HEK293T (cell line): Measurements from ENCODE around the gene PPIL6.

Experiments used
- ARNT ChIP-seq: fragments of 450-650 bp; IDR thresholded peaks from 2 replicates; pipeline ENCODE4 v1.6.1; 2017; ENCODE audit warnings: mild to moderate bottlenecking
- BHLHE40 ChIP-seq: fragments of 450-650 bp; IDR thresholded peaks from 2 replicates; pipeline ENCODE4 v1.6.1; 2016; ENCODE audit warnings: mild to moderate bottlenecking, moderate library complexity, borderline replicate concordance
- ELF4 ChIP-seq: fragments of 450-650 bp; IDR thresholded peaks from 2 replicates; pipeline ENCODE4 v1.6.1; 2017; ENCODE audit warnings: antibody characterized with exemption
- FOXM1 ChIP-seq: fragments of 450-650 bp; IDR thresholded peaks from 2 replicates; pipeline ENCODE4 v1.6.1; 2017; ENCODE audit warnings: mild to moderate bottlenecking, borderline replicate concordance
- HDGF ChIP-seq: fragments of 450-650 bp; IDR thresholded peaks from 2 replicates; pipeline ENCODE4 v1.6.1; 2017; ENCODE audit warnings: antibody characterized with exemption, borderline replicate concordance
- L3MBTL2 ChIP-seq: fragments of 450-650 bp; conservative IDR thresholded peaks from 2 replicates; pipeline ENCODE4 v1.6.1; 2016; ENCODE audit warnings: mild to moderate bottlenecking
- LEF1 ChIP-seq: fragments of 450-650 bp; IDR thresholded peaks from 2 replicates; pipeline ENCODE4 v1.6.1; 2017; ENCODE audit warnings: mild to moderate bottlenecking, borderline replicate concordance
- SP1 ChIP-seq: fragments of 450-650 bp; IDR thresholded peaks from 2 replicates; pipeline ENCODE4 v1.6.1; 2017
- SUZ12 ChIP-seq: fragments of 450-650 bp; IDR thresholded peaks from 2 replicates; pipeline ENCODE4 v1.6.1; 2016; ENCODE audit warnings: mild to moderate bottlenecking
- ZNF384 ChIP-seq: fragments of 450-650 bp; IDR thresholded peaks from 2 replicates; pipeline ENCODE4 v1.6.1; 2016

DNA sequence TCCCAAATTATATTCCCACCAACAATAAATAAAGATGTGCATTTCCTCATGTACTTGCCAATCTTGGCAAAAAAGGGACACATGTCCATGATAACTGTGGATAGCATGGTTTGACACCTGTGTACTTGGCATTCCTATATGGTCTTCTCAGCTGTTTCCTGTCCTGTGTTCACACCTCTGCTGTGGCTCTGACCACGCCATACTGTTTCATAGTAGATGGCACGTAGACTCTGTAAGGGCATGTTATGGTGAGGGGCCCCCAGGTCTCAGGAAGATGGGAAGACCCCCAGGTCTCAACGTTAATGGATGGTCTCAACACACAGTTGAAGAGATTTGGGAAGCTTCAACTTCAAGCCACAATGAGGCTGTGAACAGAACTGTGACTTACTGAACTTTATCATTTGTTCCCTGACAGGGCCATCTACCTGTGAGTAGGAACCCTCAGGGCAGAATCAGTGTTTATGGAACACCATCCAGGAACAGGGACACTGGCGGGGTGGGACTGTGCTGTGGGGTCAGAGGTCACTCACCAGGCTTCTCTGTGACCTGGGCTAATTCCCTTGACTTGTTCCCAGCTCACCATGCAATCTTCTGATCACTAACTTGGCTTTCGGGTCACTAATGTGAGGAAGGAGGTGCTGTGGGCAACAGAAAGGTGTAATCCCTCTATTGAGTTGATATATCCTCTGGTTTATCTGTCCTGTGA lies 30.8 kb upstream of the PPIL6 start:
- no peak for TF ChIP-seq ELF4
- TF ChIP-seq BHLHE40 = no peak
- no peak for TF ChIP-seq SUZ12
- no peak for TF ChIP-seq SP1
- TF ChIP-seq HDGF = no peak
- no peak for TF ChIP-seq ZNF384
- no peak for TF ChIP-seq FOXM1
- no peak for TF ChIP-seq ARNT
- no peak for TF ChIP-seq L3MBTL2
- no peak for TF ChIP-seq LEF1
